GM10266 (cell line): ENCODE results near the gene UNC5A.

Experiments used
- DNase-seq: peaks from one replicate; pipeline ENCODE4 v3.0.0; 2012; ENCODE audit errors: extremely low spot score
- CTCF ChIP-seq: IDR thresholded peaks from 2 replicates; pipeline ENCODE4 v1.5.1; 2012; ENCODE audit warnings: mild to moderate bottlenecking, low read depth; ENCODE audit not compliant: control insufficient read depth, insufficient read depth; ENCODE audit errors: missing control alignments

UNC5A gene

GRCh38 chr5:176817841-176818377, 7.5 kb downstream of the UNC5A start:
- peak; percentile 69 for DNase-seq
- peak; percentile 53 for TF ChIP-seq CTCF

- peak; percentile 49 for DNase-seq
Observed at GRCh38 chr5:176818391-176819098, 8.2 kb downstream of the UNC5A start.

GRCh38 chr5:176819476-176819875, 9.1 kb downstream of the UNC5A start:
- TF ChIP-seq CTCF = no peak
- DNase-seq = no peak

More at GRCh38 chr5:176818391-176819098, 8.2 kb downstream of the UNC5A start:
- TF ChIP-seq CTCF = no peak

- TF ChIP-seq CTCF = no peak
- no peak for DNase-seq
Observed at GRCh38 chr5:176820937-176821336, 10.6 kb downstream of the UNC5A start.

- TF ChIP-seq CTCF = no peak
Observed at GRCh38 chr5:176821441-176821840, 11.1 kb downstream of the UNC5A start.

GRCh38 chr5:176822041-176822792, 11.9 kb downstream of the UNC5A start:
- TF ChIP-seq CTCF = no peak
- DNase-seq = no peak

More at GRCh38 chr5:176821441-176821840, 11.1 kb downstream of the UNC5A start:
- DNase-seq = no peak
